Common myeloid progenitor, CD34-positive (primary cell): Measurements from ENCODE around the gene PLA2R1.
"Not testable (repeated sequence)": the region's sequence is repeated elsewhere in the genome, so short reads cannot be mapped to it uniquely, and the experiment has no call there.

ENCODE experiments used
- CTCF ChIA-PET: fragments of 350-600 bp; sonication (Branson Sonifier 250); formaldehyde crosslinking; loops from one replicate; lab custom pipeline; 2021; ENCODE audit warnings: antibody characterized with exemption; lab: Charles Lee
- POLR2A ChIA-PET: fragments of 350-600 bp; sonication (Branson Sonifier 250); formaldehyde crosslinking; loops from one replicate; lab custom pipeline; 2021; ENCODE audit warnings: antibody characterized with exemption; lab: Charles Lee
- DNase-seq, 3 donors: peaks; one replicate each; pipeline versions ENCODE4 v3.0.0 to v3.0.0-alpha.2; 2013
- H3K27ac ChIP-seq, 2 experiments: 1 replicate in 1 of 2; 2 replicates in 1 of 2; pipeline ENCODE4 v1.7.0; 2013; ENCODE audit warnings: inconsistent platforms in 2 of 2, low read length in 2 of 2, mild to moderate bottlenecking in 2 of 2, low read depth in 1 of 2, moderate library complexity in 1 of 2; ENCODE audit not compliant: severe bottlenecking in 2 of 2, insufficient read depth in 1 of 2, poor library complexity in 1 of 2
- H3K27me3 ChIP-seq, 5 experiments: replicated peaks in 2 of 5; 1 replicate in 3 of 5; 2 replicates in 2 of 5; pipeline versions ENCODE4 v1.6.1 to v1.7.0; 2013; ENCODE audit warnings: low read length in 4 of 5, mild to moderate bottlenecking in 2 of 5, moderate library complexity in 2 of 5, inconsistent platforms in 1 of 5; ENCODE audit not compliant: insufficient read depth in 5 of 5, control insufficient read depth in 4 of 5
- H3K36me3 ChIP-seq, 4 experiments: 1 replicate in 2 of 4; 2 replicates in 2 of 4; pipeline versions ENCODE4 v1.6.1 to v1.7.0; 2013; ENCODE audit warnings: low read length in 3 of 4, control low read depth in 1 of 4, mild to moderate bottlenecking in 1 of 4; ENCODE audit not compliant: control insufficient read depth in 4 of 4, insufficient read depth in 4 of 4
- H3K4me1 ChIP-seq, 4 experiments: 1 replicate in 3 of 4; 2 replicates in 1 of 4; pipeline versions ENCODE4 v1.6.1 to v1.7.1; 2013; ENCODE audit warnings: low read length in 3 of 4, mild to moderate bottlenecking in 3 of 4, control low read depth in 1 of 4, inconsistent platforms in 1 of 4, moderate library complexity in 1 of 4; ENCODE audit not compliant: control insufficient read depth in 4 of 4, insufficient read depth in 4 of 4; ENCODE audit errors: control extremely low read depth in 1 of 4
- H3K4me3 ChIP-seq, 7 experiments: 1 replicate in 4 of 7; 2 replicates in 3 of 7; pipeline versions ENCODE4 v1.5.1 to v1.7.0; 2013; ENCODE audit warnings: mild to moderate bottlenecking in 7 of 7, low read length in 6 of 7, moderate library complexity in 6 of 7, inconsistent platforms in 2 of 7, low read depth in 2 of 7, control low read depth in 1 of 7; ENCODE audit not compliant: insufficient read depth in 4 of 7, control insufficient read depth in 1 of 7; ENCODE audit errors: extremely low read depth in 1 of 7
- H3K9me3 ChIP-seq, 5 experiments: 1 replicate in 4 of 5; 2 replicates in 1 of 5; pipeline versions ENCODE4 v1.6.1 to v1.7.1; 2013; ENCODE audit warnings: low read length in 4 of 5, mild to moderate bottlenecking in 2 of 5, inconsistent platforms in 1 of 5, low read depth in 1 of 5, moderate library complexity in 1 of 5; ENCODE audit not compliant: control insufficient read depth in 4 of 5, insufficient read depth in 2 of 5; ENCODE audit errors: control extremely low read depth in 1 of 5
- WGBS: methylation state at CpG from one replicate; pipeline ENCODE4 v1.1.5; 2013; ENCODE audit not compliant: insufficient coverage; 5-methylcytosine and 5-hydroxymethylcytosine counted together

Gene PLA2R1

DNA sequence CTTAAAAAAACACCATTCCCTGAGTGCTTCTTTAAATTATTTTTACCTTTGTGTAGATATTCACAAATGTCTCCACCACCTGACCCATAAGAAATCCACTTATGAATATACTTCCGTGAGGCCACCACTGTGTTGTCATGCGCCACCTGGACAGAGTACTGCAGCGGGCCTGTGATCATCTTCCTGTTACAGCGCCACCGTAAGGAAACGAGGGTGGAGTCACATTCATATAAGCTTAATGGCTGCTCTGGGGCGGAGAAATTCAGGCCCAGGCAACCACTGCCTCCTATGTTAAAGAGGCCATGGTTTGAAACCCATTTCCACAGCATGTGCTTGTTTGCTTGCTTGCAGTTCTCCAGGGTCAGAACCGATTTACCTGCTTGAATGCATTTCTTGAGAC is 17.7 kb downstream of the PLA2R1 start:
- POLR2A ChIA-PET: no interaction called here
- Histone ChIP-seq H3K4me3 (no peak overlapping the region), H3K4me1 (peaks cover 0 to 1% (median under 1%) of the 10 kb centered on the region in 4 experiments), H3K9me3 (no peaks in the 10 kb centered on the region), H3K36me3 (peaks cover 0 to 6% (median 0%) of the 10 kb centered on the region in 4 experiments), H3K27me3 (no peaks in the 10 kb centered on the region), H3K27ac (no peak overlapping the region)
- CTCF ChIA-PET: interaction anchor here (2.0 kb wide), 1 partner anchor 16 kb away, joined by 6 read pairs; no protein-coding TSS in a partner anchor
- WGBS: 98% methylated on average over 8 of the region's 8 CpGs
- no peak for DNase-seq

DNA sequence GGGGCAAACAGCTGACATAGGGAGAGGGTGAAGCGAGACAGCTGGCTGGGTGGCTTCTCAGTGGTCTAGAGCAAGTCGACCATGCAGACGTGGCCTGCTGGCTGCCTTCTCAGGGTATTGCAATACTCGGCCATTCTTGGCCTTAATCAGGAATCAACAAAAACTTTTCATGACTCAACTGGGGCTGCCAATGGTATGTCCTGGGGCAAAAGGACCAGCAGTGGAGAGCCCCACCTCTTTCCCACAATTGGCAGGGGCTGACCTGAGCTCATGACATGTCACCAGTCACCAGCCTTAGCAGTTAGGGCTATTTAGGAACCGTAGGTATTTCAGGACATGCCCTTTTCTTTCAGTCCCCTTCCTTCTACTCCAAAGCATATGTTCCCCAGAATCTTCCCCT is 19.1 kb downstream of the PLA2R1 start:
- Histone ChIP-seq H3K27me3 (no peaks in the 10 kb centered on the region), H3K27ac (no peak overlapping the region), H3K4me3 (no peak overlapping the region), H3K4me1 (peaks cover 0 to 4% (median 2%) of the 10 kb centered on the region in 4 experiments), H3K9me3 (no peaks in the 10 kb centered on the region), H3K36me3 (peaks cover 0 to 6% (median 0%) of the 10 kb centered on the region in 4 experiments)
- no peak for DNase-seq
- POLR2A ChIA-PET: no interaction called here
- 93% methylated on average over 4 of the region's 5 CpGs for WGBS
- CTCF ChIA-PET: no interaction called here

DNA sequence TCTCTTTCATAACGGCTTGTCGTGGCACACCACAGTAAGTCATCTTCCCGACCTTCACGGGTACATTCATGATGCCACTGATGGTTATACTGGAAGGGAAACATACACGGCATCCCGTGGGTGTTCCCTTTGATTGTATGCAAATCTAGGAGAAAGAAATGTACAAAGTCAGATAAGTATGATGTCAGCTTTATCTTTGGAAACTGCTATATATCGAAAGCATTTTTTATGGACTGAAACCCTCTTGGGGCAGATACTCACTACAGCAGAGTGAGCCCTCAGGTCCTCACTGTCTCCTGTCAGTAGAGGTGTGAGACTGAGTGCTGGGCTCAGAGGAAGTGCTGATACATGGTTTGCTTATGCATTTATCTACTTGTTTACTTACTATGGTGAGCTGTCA is 20.4 kb downstream of the PLA2R1 start:
- no peak overlapping the region for H3K4me3 ChIP-seq
- no peak for DNase-seq
- peaks cover 0 to 4% (median 2%) of the 10 kb centered on the region in 4 experiments for H3K4me1 ChIP-seq
- no peak overlapping the region for H3K27ac ChIP-seq
- CTCF ChIA-PET: no interaction called here
- H3K9me3 ChIP-seq: no peaks in the 10 kb centered on the region
- 98% methylated on average over 7 of the region's 7 CpGs for WGBS
- H3K36me3 ChIP-seq: peaks cover 0 to 6% (median 0%) of the 10 kb centered on the region in 4 experiments
- H3K27me3 ChIP-seq: no peaks in the 10 kb centered on the region
- POLR2A ChIA-PET: no interaction called here

DNA sequence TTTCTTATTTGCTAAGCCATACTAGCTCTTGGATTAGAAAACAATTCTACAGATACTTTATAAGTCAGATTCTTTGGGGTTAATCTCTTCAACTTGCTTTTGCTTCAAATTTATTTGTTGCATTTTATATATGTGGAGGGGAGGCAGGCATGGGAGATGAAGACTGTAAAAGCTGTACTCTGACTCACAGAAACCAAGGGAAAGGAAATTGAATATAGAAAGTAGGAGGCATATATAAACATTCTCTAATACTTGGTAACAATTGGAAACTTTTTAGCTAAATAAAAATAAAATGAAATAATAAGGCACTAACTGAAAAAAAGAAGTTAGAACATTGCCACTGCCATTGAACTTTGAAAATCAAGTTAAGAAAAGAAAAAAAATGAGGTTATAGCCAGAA is 21.3 kb downstream of the PLA2R1 start:
- H3K27ac ChIP-seq: no peak overlapping the region
- CTCF ChIA-PET: no interaction called here
- H3K36me3 ChIP-seq: peaks cover 0 to 6% (median 0%) of the 10 kb centered on the region in 4 experiments
- POLR2A ChIA-PET: interaction anchor here (0.6 kb wide), 1 partner anchor 8 kb away, joined by 4 read pairs; no protein-coding TSS in a partner anchor
- no peak for DNase-seq
- no peaks in the 10 kb centered on the region for H3K27me3 ChIP-seq
- peaks cover 0 to 4% (median 2%) of the 10 kb centered on the region in 4 experiments for H3K4me1 ChIP-seq
- H3K4me3 ChIP-seq: no peak overlapping the region
- H3K9me3 ChIP-seq: no peaks in the 10 kb centered on the region

DNA sequence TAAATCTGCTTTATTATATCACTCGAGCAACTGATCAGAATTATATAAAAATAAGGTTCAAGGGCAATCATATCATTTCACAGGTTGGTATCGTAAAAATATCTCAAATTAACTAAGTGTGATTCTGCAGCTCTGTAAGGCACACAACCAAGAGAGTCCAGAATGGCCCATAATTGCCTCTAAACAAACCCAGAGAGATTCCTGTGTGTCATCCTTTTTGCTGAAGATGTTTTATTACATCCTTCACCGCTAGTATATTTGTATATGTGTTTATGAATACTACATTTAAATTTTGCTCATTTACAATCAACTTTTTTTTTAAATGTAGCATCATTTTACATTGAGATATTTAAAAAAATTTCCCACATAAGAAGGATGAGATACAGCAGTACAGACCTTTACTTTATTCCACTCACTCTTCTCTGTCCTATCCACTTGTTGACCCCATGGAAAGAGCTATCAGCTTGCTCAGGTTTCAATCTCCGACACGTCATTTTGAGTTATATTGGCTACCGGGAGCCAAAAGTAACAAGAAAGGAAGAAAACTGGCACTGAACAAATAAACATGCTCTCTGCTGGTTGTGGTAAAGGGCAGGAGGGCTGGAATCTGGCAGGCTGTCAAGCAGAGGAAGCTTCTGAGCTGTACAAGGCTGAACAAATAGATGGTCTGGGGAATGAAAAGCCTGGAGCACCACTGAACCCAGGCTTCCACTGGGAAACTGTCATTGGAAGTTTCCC is 23.1 kb downstream of the PLA2R1 start:
- H3K9me3 ChIP-seq: no peaks in the 10 kb centered on the region
- peaks cover 0 to 6% (median 0%) of the 10 kb centered on the region in 4 experiments for H3K36me3 ChIP-seq
- peak in 1 of 3 donors; percentile 20 for DNase-seq
- 11% methylated on average over 3 of the region's 6 CpGs for WGBS
- H3K27me3 ChIP-seq: no peaks in the 10 kb centered on the region
- H3K4me3 ChIP-seq: no peak overlapping the region
- peaks cover 0 to 4% (median 2%) of the 10 kb centered on the region in 4 experiments for H3K4me1 ChIP-seq
- ChIA-PET POLR2A (no interaction called here), CTCF (no interaction called here)
- H3K27ac ChIP-seq: no peak overlapping the region

DNA sequence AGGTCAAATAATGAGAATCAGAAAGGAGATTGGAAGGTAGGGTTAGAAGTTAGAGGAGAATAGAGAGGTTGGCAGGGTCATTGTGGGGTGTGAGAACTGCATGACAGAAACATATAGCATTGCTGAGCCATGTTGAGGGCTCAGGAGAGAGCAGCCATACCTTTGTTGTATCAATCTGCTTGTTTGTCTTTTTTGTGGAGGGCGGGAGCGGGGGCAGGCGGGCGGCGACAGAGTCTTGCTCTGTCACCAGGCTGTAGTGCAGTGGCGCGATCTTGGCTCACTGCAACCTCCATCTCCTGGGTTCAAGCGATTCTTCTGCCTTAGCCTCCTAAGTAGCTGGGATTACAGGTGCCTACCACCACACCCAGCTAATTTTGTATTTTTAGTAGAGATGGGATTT is 23.8 kb downstream of the PLA2R1 start:
- DNase-seq, H3K27ac ChIP-seq, CTCF ChIA-PET, H3K27me3 ChIP-seq, POLR2A ChIA-PET, H3K9me3 ChIP-seq, H3K36me3 ChIP-seq, H3K4me1 ChIP-seq, H3K4me3 ChIP-seq: not testable (repeated sequence)
- 96% methylated on average over 7 of the region's 8 CpGs for WGBS

DNA sequence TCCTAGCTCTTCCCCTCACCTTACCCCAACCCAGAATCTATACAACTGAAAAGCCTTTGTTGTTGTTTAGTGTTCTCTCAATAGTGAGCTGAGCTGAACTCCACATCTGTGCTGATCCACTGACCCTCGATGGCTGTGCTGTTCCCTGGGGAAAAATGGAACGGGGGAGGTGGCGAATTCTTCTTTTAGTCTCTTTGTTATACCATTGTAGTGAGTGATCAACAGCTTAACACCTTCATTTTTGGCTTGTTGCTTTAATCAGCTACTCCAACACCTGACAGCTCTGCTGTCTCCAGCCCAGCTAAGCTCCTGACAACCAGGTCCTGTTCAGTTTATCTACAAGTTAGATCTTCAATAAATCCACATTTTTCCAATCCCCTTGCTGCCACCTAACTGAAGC is 25.7 kb downstream of the PLA2R1 start:
- no peak for DNase-seq
- CTCF ChIA-PET: interaction anchor here (0.8 to 1.0 kb wide), 3 partner anchors 10 to 18 kb away, joined by 3 read pairs; no protein-coding TSS in a partner anchor
- H3K27ac ChIP-seq: no peak overlapping the region
- H3K4me3 ChIP-seq: no peak overlapping the region
- H3K9me3 ChIP-seq: no peaks in the 10 kb centered on the region
- H3K4me1 ChIP-seq: peaks cover 0 to 4% (median 2%) of the 10 kb centered on the region in 4 experiments
- no peaks in the 10 kb centered on the region for H3K36me3 ChIP-seq
- WGBS: 67% methylated on average over 3 of the region's 3 CpGs
- POLR2A ChIA-PET: no interaction called here
- H3K27me3 ChIP-seq: no peaks in the 10 kb centered on the region
